Activated naive CD4-positive, alpha-beta T cell treated with anti-CD3 and anti-CD28 coated beads, Interleukin-2, amount 50 U/mL, for 16 hours (primary cell): ENCODE results near the gene IL19.
"Not testable (repeated sequence)": the region's sequence is repeated elsewhere in the genome, so short reads cannot be mapped to it uniquely, and the experiment has no call there.

Experiments used
- DNase-seq: peaks from one replicate; pipeline ENCODE4 v3.0.0-alpha.2; 2020

IL19 gene

GRCh38 chr1:206741142-206741701, 29.4 kb upstream of the IL19 start:
- DNase-seq, result no peak

- no peak for DNase-seq
These were observed 27.7 kb upstream of the IL19 start for GRCh38 chr1:206742719-206743383.

- DNase-seq, result no peak
These were observed 25.9 kb upstream of the IL19 start for GRCh38 chr1:206744683-206745082.

- no peak for DNase-seq
These were observed 25.3 kb upstream of the IL19 start for GRCh38 chr1:206745301-206745700.

- DNase-seq, result no peak
These were observed 22.1 kb upstream of the IL19 start for GRCh38 chr1:206748348-206749030.

GRCh38 chr1:206751891-206752290, 18.7 kb upstream of the IL19 start:
- DNase-seq, result no peak

- no peak for DNase-seq
These were observed 18.1 kb upstream of the IL19 start for GRCh38 chr1:206752481-206752880.

- no peak for DNase-seq
These were observed 17.4 kb upstream of the IL19 start for GRCh38 chr1:206753141-206753540.

- no peak for DNase-seq
These were observed 16.6 kb upstream of the IL19 start for GRCh38 chr1:206754011-206754410.

- DNase-seq, result peak; percentile 31
These were observed 12.9 kb upstream of the IL19 start for GRCh38 chr1:206757524-206758266.

GRCh38 chr1:206760590-206760989, 10.0 kb upstream of the IL19 start:
- DNase-seq, result no peak

- DNase-seq, result no peak
These were observed 9.3 kb upstream of the IL19 start for GRCh38 chr1:206761159-206761768.

- DNase-seq, result not testable (repeated sequence)
These were observed 7.7 kb upstream of the IL19 start for GRCh38 chr1:206762741-206763364.

GRCh38 chr1:206765771-206766170, 4.8 kb upstream of the IL19 start:
- DNase-seq, result not testable (repeated sequence)

GRCh38 chr1:206766251-206766856, 4.2 kb upstream of the IL19 start:
- DNase-seq, result peak; percentile 54

GRCh38 chr1:206768472-206769303, 1.9 kb upstream of the IL19 start:
- no peak for DNase-seq

- peak; percentile 53 for DNase-seq
These were observed 1.3 kb upstream of the IL19 start for GRCh38 chr1:206769304-206769731.

GRCh38 chr1:206771338-206771692, 742 bp downstream of the IL19 start:
- DNase-seq, result no peak

- DNase-seq, result no peak
These were observed 1.8 kb downstream of the IL19 start, which contains the start of gene IL10 for GRCh38 chr1:206772243-206772937. Gene IL10 (minus strand): TSS chr1:206772494. CDS start chr1:206772435, 59 bp downstream.

GRCh38 chr1:206774093-206774492, 3.5 kb downstream of the IL19 start:
- DNase-seq, result no peak

GRCh38 chr1:206776229-206776628, 5.7 kb downstream of the IL19 start:
- DNase-seq, result no peak
